ENCODE data around the gene SHD. TPM values are rescaled to one million over a fixed set of nuclear protein-coding genes. Genes with fewer than 3 reads are reported as not detected.
A peak's percentile ranks its signal among the peaks of the same experiment; 100 is the strongest.

SHD gene
- total RNA-seq, 2 experiments from 2014 or later = not detected

DNA sequence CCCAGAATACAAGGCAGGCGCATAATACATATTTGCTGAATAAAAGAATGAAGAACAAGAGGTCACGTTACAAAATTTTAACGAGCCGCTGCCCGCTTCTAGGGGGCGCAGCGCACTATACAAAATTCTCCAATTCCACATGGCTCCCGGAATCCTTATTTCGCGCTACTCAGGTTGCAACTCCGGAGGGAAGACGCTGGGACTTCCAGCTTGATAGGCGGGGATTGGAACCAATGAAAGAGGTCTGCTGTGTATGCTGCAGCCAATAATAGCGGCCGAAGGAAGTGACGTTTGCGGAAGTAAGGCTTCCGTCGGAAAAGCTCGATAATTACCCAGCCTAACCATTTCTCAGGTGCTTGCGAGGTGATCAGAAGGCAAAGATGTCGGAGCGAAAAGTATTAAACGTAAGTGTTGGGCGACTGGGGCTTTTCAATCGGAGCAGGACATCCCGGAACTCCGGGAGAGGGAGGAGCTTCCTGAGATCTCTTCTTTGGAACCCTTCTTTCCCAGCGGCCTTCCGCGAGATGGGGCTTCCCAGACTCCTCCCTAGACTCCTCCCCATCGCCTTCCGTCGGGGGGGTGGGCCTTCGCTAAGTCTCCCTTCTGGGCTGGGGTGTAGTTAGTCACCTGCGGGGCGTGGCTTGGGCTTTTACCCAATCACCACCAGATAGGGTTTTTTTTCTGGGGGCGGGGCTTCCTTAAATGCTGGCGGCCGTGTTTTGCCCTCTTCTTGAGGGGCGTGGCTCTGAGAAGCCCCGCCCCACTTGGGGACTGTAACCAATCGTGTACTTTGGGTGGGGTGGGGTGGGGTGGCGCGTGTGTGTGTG lies 32.1 kb upstream of the SHD start, which contains the start of gene YJU2:
YJU2 (plus strand) TSS at position 314 of the 827 bp plus-strand sequence; CDS start at position 381, 67 bp downstream.
- Mint-ChIP-seq H3K27ac (peak within 1 kb of the TSS; percentile 89), H3K36me3 (ENCODE audit: low read depth) (peaks cover 31% of the 10 kb centered on the region), H3K4me3 (peak within 1 kb of the TSS; percentile 80), H3K4me1 (peaks cover 19% of the 10 kb centered on the region), H3K9me3 (peaks cover 2% of the 10 kb centered on the region), H3K27me3 (peaks cover 2% of the 10 kb centered on the region)
- POLR2A ChIA-PET = interaction anchor here (0.7 to 1.3 kb wide), 22 partner anchors 10 to 485 kb away, joined by 3 to 12 read pairs (median 4); partner anchors contain the start of genes CHAF1A, EBI3, EEF2 and HDGFL2
- CTCF ChIA-PET = interaction anchor here (0.6 to 1.3 kb wide), 12 partner anchors 13 to 1581 kb away, joined by 3 to 10 read pairs (median 4); partner anchors contain the start of genes CHAF1A, HDGFL2 and SH3GL1
- DNase-seq = peak; percentile 99

DNA sequence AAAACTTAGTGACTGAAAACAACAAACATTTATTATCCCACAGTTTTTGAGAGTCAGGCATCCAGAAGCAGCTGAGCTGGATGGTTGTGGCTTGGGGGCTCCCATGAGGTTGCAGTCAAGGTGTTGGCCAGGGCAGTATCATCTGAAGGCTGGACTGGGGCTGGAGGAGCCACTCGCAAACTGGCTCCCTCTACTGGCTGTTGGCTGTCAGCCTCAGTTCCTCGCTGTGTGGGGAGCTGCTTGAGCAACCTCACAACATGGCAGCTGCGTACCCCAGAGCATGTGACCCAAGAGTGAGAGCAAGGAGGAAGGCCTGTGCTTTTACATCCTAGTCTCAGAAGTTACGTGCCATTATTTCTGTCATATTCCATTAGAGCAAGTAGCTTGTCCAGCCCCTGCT lies 22.5 kb upstream of the SHD start:
- no peak for DNase-seq
- ChIA-PET POLR2A (interaction anchor here (0.7 kb wide), 1 partner anchor 10 kb away, joined by 3 read pairs; the partner anchor contains the start of gene YJU2), CTCF (interaction anchor here (1.3 to 1.4 kb wide), 3 partner anchors 10 to 65 kb away, joined by 3 to 8 read pairs (median 4); no protein-coding TSS in a partner anchor)
- Mint-ChIP-seq H3K4me1 (peaks cover 1% of the 10 kb centered on the region), H3K9me3 (no peaks in the 10 kb centered on the region), H3K27me3 (no peaks in the 10 kb centered on the region), H3K27ac (no peak overlapping the region), H3K4me3 (no peak overlapping the region), H3K36me3 (ENCODE audit: low read depth) (peaks cover 54% of the 10 kb centered on the region)

DNA sequence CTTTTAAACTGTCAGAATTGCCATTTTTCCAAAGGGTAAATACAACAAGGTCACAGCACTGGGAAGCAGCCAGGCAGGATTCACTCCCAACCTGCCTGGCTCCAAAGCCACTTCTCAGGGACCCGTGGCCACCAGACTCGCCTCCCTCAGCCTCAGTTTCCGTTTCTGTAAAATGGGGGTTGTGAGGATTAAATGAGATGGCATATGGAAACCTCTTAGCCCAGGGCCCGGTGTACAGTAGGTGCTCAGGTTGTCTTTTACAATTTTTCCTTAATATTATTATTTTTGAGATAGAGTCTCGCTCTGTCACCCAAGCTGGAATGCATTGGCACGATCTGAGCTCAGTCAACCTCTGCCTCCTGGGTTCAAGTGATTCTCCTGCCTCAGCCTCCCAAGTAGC lies 22.0 kb upstream of the SHD start:
- ChIA-PET CTCF (interaction anchor here (1.3 kb wide), 2 partner anchors 10 to 27 kb away, joined by 3 to 8 read pairs; no protein-coding TSS in a partner anchor), POLR2A (interaction anchor here (0.7 kb wide), 1 partner anchor 10 kb away, joined by 3 read pairs; the partner anchor contains the start of gene YJU2)
- peaks cover 51% of the 10 kb centered on the region for H3K36me3 Mint-ChIP-seq (ENCODE audit: low read depth)
- H3K9me3 Mint-ChIP-seq = no peaks in the 10 kb centered on the region
- no peaks in the 10 kb centered on the region for H3K27me3 Mint-ChIP-seq
- no peak overlapping the region for H3K4me3 Mint-ChIP-seq
- DNase-seq = no peak
- no peak overlapping the region for H3K27ac Mint-ChIP-seq
- peaks cover 1% of the 10 kb centered on the region for H3K4me1 Mint-ChIP-seq

DNA sequence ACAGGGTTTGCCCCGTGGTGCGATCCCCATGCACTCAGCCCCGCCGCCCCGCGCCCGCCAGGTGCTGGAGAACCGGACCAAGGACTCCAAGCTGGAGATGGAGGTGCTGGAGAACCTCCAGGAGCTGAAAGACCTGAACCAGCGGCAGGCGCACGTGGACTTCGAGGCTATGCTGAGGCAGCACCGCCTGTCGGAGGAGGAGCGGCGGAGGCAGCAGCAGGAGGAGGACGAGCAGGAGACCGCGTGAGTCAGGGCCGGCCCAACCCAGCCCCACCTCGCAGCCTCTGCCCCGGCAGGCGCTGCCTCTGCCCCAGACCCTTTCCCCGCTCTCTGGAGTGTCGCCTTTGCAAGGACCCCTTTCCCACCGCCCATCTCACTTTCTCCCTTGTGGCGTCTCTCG lies 20.9 kb upstream of the SHD start:
- H3K36me3 Mint-ChIP-seq (ENCODE audit: low read depth) = peaks cover 43% of the 10 kb centered on the region
- CTCF ChIA-PET = interaction anchor here (0.6 kb wide), 1 partner anchor 9 kb away, joined by 3 read pairs; no protein-coding TSS in a partner anchor

DNA sequence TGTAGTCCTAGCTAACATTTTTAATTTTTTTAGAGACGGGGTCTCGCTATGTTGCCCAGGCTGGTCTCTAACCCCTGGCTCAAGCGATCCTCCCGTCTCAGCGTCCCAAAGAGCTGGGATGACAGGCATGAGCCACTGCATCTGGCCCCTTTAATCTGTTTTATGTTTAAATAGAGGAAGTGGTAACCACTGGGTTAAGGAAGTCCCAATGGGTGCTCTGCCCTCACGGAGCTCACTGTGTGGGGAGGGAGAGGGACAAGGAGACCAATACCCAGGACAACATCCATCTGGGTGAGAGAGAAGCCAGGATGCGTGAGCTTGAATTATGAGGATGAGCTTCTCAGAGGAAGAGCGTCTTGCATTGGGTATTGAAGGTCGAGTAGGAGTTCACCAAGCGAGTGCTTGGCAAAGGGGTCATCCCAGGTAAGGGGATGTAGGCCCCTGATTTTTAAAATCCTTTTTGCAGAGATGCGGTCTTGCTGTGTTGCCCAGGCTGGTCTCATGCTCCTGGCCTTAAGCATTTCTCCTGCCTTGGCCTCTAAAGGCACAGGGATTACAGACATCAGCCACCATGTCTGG lies 18.4 kb upstream of the SHD start:
- CTCF ChIA-PET = interaction anchor here (1.2 to 1.4 kb wide), 2 partner anchors 92 to 140 kb away, joined by 3 read pairs; partner anchors contain the start of gene SH3GL1

More for the DNA sequence above, 20.9 kb upstream of the SHD start:
- no peak overlapping the region for H3K27ac Mint-ChIP-seq
- no peaks in the 10 kb centered on the region for H3K9me3 Mint-ChIP-seq
- no peaks in the 10 kb centered on the region for H3K27me3 Mint-ChIP-seq
- H3K4me3 Mint-ChIP-seq = no peak overlapping the region
- DNase-seq = no peak
- H3K4me1 Mint-ChIP-seq = peaks cover 1% of the 10 kb centered on the region
- POLR2A ChIA-PET = no interaction called here

DNA sequence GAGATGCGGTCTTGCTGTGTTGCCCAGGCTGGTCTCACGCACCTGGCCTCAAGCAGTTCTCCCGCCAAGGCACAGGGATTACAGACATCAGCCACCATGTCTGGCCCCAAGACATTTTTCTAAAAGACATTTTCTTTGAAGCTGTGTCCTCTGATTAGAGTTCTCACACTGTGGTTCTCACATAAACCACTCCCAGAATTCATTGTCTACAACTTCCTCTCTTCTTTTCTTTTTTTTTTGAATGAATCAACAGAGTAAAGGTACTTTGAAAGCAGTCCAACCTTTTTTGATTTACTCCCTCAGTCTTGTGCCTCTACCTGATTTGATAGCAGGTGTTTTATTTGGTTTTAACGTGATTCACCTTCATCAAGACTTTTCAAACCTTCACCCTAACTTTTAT lies 14.3 kb upstream of the SHD start:
- no peak overlapping the region for H3K4me3 Mint-ChIP-seq
- POLR2A ChIA-PET = interaction anchor here (0.9 kb wide), 1 partner anchor 18 kb away, joined by 3 read pairs; the partner anchor contains the start of gene YJU2
- peak overlapping the region; percentile 67 for H3K27ac Mint-ChIP-seq
- peaks cover 20% of the 10 kb centered on the region for H3K4me1 Mint-ChIP-seq
- CTCF ChIA-PET = interaction anchor here (0.7 to 5.6 kb wide), 2 partner anchors 46 to 88 kb away, joined by 3 to 69 read pairs; no protein-coding TSS in a partner anchor
- H3K27me3 Mint-ChIP-seq = no peaks in the 10 kb centered on the region
- H3K36me3 Mint-ChIP-seq (ENCODE audit: low read depth) = peaks cover 41% of the 10 kb centered on the region
- no peak for DNase-seq
- no peaks in the 10 kb centered on the region for H3K9me3 Mint-ChIP-seq

More for the DNA sequence above, 18.4 kb upstream of the SHD start:
- Mint-ChIP-seq H3K4me1 (peaks cover 10% of the 10 kb centered on the region), H3K36me3 (ENCODE audit: low read depth) (peaks cover 33% of the 10 kb centered on the region), H3K4me3 (no peak overlapping the region), H3K27me3 (no peaks in the 10 kb centered on the region), H3K27ac (peak overlapping the region; percentile 27), H3K9me3 (no peaks in the 10 kb centered on the region)
- no peak for DNase-seq
- POLR2A ChIA-PET = no interaction called here

DNA sequence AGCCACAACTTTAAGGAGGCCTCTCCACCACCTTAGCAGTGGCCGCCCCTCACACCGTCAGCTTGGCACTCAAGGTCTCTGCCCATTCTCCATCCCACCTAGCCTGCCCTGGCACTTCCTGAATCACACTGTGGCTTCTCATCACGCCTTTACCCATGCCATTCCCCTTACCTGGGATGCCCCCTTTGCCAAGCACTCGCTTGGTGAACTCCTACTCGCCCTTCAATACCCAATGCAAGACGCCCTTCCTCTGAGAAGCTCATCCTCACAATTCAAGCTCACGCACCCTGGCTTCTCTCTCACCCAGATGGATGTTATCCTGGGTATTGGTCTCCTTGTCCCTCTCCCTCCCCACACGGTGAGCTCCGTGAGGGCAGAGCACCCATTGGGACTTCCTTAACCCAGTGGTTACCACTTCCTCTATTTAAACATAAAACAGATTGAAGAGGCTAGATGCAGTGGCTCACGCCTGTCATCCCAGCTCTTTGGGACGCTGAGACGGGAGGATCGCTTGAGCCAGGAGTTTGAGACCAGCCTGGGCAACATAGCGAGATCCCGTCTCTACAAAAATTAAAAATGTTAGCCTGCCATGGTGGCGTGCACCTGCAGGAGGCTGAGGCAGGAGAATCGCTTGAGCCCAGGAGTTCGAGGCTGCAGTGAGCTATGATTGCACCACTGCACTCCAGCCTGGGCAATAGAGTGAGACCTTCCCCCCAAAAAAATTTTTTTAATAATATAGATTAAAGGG lies 12.6 kb upstream of the SHD start:
- Mint-ChIP-seq H3K36me3 (ENCODE audit: low read depth) (peaks cover 40% of the 10 kb centered on the region), H3K4me1 (peaks cover 18% of the 10 kb centered on the region), H3K4me3 (no peak overlapping the region), H3K9me3 (no peaks in the 10 kb centered on the region), H3K27me3 (no peaks in the 10 kb centered on the region), H3K27ac (no peak overlapping the region)
- no peak for DNase-seq
- ChIA-PET CTCF (interaction anchor here (0.6 to 5.6 kb wide), 38 partner anchors 8 to 525 kb away, joined by 3 to 69 read pairs (median 4); partner anchors contain the start of genes CHAF1A, FEM1A, MPND and MRPL54), POLR2A (interaction anchor here (0.8 to 2.4 kb wide), 5 partner anchors 19 to 259 kb away, joined by 3 to 12 read pairs (median 5); partner anchors contain the start of genes CHAF1A, MPND, SH3GL1 and YJU2)

DNA sequence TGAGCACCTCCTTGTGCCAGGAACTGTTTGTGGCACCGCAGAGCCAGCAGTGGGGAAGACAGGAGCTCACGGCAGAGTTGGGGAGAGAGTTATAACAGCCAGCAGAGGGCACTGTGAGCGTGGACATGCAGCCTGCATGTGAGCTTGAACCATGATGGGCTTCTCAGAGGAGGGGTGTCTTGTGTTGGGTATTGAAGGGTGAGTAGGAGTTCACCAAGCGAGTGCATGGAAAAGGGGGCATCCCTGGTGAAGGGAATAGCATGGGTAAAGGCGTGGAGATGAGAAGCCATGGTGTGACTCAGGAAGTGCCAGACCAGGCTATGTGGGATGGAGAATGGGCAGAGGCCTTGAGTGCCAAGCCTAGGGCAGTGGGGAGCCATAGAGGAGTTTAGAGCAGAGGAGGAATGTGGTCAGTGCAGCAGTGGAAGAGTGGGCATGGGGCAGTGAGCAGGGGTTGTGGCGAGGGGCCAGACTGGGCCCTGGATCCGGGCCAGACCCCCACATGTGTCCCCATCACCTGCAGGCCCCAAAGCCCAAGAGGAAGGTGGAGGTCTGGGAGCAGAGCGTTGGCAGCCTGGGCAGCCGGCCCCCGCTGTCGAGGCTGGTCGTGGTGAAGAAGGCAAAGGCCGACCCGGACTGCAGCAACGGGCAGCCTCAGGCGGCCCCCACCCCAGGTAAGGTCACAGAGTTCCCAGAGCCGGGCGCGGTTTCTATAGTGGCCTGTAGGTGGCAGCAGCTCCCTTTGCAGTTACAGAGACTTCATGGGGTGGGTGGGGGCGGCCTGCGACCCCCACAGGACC lies 11.8 kb upstream of the SHD start:
- H3K4me1 Mint-ChIP-seq = peaks cover 18% of the 10 kb centered on the region
- peak; percentile 66 for DNase-seq
- CTCF ChIA-PET = interaction anchor here (0.5 to 5.6 kb wide), 42 partner anchors 8 to 524 kb away, joined by 3 to 69 read pairs (median 4); partner anchors contain the start of genes CHAF1A, FEM1A, FSD1 and MPND
- H3K36me3 Mint-ChIP-seq (ENCODE audit: low read depth) = peaks cover 43% of the 10 kb centered on the region
- no peaks in the 10 kb centered on the region for H3K9me3 Mint-ChIP-seq
- POLR2A ChIA-PET = interaction anchor here (0.8 to 2.4 kb wide), 5 partner anchors 20 to 258 kb away, joined by 3 to 12 read pairs (median 5); partner anchors contain the start of genes CHAF1A, MPND, SH3GL1 and YJU2
- no peak overlapping the region for H3K4me3 Mint-ChIP-seq
- no peak overlapping the region for H3K27ac Mint-ChIP-seq
- H3K27me3 Mint-ChIP-seq = no peaks in the 10 kb centered on the region

DNA sequence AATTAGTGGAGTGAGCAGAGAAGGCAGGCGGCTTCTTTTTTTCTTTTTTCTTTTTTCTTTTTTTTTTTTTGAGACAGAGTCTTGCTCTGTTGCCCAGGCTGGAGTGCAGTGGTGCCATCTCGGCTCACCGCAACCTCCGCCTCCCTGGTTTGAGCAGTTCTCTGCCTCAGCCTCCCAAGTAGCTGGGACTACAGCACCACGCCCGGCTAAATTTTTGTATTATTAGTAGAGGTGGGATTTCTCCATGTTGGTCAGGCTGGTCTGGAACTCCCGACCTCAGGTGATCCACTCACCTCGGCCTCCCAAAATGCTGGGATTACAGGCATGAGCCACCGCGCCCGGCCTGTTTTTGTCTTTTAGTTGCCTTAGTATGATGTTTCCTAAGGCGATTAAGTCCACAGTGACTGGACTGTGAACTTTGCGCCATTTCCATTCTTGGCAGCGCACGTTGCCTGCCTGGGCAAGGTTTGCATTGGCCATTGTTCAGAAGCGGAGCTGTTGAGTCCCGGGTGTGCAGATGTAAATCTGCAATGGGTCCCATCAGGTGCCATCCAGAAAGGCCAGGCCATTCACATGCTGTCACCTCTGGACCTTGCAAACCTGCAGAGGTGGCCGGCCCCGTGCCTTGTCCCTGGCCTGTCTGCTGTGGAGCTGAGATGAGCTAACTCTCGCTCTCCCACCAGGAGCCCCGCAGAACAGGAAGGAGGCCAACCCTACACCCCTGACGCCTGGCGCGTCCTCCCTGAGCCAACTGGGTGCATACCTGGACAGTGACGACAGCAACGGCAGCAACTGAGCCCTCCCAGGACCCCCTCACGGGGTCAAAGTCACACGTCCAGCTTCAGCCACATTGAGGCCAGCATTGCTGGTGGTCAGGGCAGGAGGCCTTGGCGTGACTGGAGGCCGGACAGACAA lies 10.9 kb upstream of the SHD start:
- peaks cover 43% of the 10 kb centered on the region for H3K36me3 Mint-ChIP-seq (ENCODE audit: low read depth)
- CTCF ChIA-PET = interaction anchor here (0.7 to 5.6 kb wide), 15 partner anchors 10 to 523 kb away, joined by 3 to 69 read pairs (median 6); partner anchors contain the start of genes FEM1A and MPND
- no peak overlapping the region for H3K4me3 Mint-ChIP-seq
- H3K9me3 Mint-ChIP-seq = no peaks in the 10 kb centered on the region
- POLR2A ChIA-PET = interaction anchor here (0.9 to 2.4 kb wide), 2 partner anchors 85 to 133 kb away, joined by 3 to 11 read pairs; partner anchors contain the start of genes CHAF1A and SH3GL1
- H3K27me3 Mint-ChIP-seq = no peaks in the 10 kb centered on the region
- peaks cover 18% of the 10 kb centered on the region for H3K4me1 Mint-ChIP-seq
- DNase-seq = no peak
- H3K27ac Mint-ChIP-seq = no peak overlapping the region

DNA sequence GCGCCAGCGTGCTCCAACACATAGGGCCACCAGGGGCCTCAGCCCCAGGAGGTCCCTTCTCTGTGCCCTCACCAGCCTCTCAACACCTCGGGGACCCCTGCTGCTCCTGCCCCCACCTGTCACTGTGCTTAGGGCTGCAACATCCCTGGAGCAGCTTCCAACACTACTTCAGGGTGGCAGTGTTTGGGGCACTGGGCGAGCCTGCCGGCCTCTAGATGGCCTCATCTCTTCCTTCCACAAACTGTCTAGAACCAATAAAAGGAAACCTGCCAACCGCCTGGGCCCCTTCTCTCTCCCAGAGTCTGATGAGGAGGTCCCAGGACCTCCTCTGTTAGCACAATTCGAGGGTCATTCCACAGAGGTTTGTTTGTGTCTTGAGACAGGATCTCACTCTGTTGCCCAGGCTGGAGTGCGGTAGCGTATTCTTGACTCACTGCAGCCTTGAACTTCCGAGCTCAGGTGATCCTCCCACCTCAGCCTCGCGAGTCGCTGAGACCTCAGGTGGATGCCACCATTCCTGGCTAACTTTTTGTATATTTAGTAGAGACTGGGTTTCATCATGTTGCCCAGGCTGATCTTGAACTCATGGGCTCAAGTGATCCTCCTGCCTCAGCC lies 10.1 kb upstream of the SHD start:
- Mint-ChIP-seq H3K36me3 (ENCODE audit: low read depth) (peaks cover 43% of the 10 kb centered on the region), H3K4me1 (peaks cover 18% of the 10 kb centered on the region), H3K27me3 (no peaks in the 10 kb centered on the region), H3K4me3 (no peak overlapping the region), H3K27ac (no peak overlapping the region), H3K9me3 (no peaks in the 10 kb centered on the region)
- ChIA-PET CTCF (interaction anchor here (1.2 to 5.6 kb wide), 5 partner anchors 9 to 256 kb away, joined by 5 to 69 read pairs (median 21); partner anchors contain the start of gene MPND), POLR2A (interaction anchor here (0.9 to 2.4 kb wide), 2 partner anchors 84 to 133 kb away, joined by 3 to 11 read pairs; partner anchors contain the start of genes CHAF1A and SH3GL1)
- DNase-seq = no peak
